Hepatocyte (in vitro differentiated cells): ENCODE data around the gene ABHD2. TPM values are rescaled to one million over a fixed set of nuclear protein-coding genes. Genes with fewer than 3 reads are reported as not detected.

ENCODE experiments used
- DNase-seq: peaks from one replicate; pipeline ENCODE4 v3.0.0-alpha.2; 2016; ENCODE audit warnings: low spot score
- H2AFZ ChIP-seq: fragments of 200-600 bp; sonication (generic); 2 replicates; pipeline ENCODE4 v1.6.0; 2016; ENCODE audit warnings: antibody characterized with exemption, mild to moderate bottlenecking
- H3K27ac ChIP-seq: fragments of 200-600 bp; sonication (generic); 2 replicates; pipeline ENCODE4 v1.5.1; 2016; ENCODE audit warnings: mild to moderate bottlenecking
- H3K27me3 ChIP-seq: fragments of 200-600 bp; sonication (generic); 2 replicates; pipeline ENCODE4 v1.6.1; 2016
- H3K36me3 ChIP-seq: fragments of 200-600 bp; sonication (generic); replicated peaks from 2 replicates; pipeline ENCODE4 v1.5.1; 2016; ENCODE audit warnings: low read depth; ENCODE audit not compliant: insufficient read depth
- H3K4me1 ChIP-seq: fragments of 200-600 bp; sonication (generic); 2 replicates; pipeline ENCODE4 v1.5.1; 2016; ENCODE audit warnings: mild to moderate bottlenecking, moderate library complexity; ENCODE audit not compliant: insufficient read depth
- H3K4me2 ChIP-seq: fragments of 200-600 bp; sonication (generic); 2 replicates; pipeline ENCODE4 v1.6.0; 2016
- H3K4me3 ChIP-seq: fragments of 200-600 bp; sonication (generic); 2 replicates; pipeline ENCODE4 v1.5.1; 2016; ENCODE audit warnings: mild to moderate bottlenecking
- H3K79me2 ChIP-seq: fragments of 200-600 bp; sonication (generic); 2 replicates; pipeline ENCODE4 v1.6.0; 2017; ENCODE audit warnings: mild to moderate bottlenecking
- H3K9me2 ChIP-seq: fragments of 200-600 bp; sonication (generic); replicated peaks from 2 replicates; pipeline ENCODE4 v1.6.0; 2017; ENCODE audit warnings: mild to moderate bottlenecking; ENCODE audit not compliant: insufficient read depth
- H3K9me3 ChIP-seq: fragments of 200-600 bp; sonication (generic); 2 replicates; pipeline ENCODE4 v1.5.1; 2016; ENCODE audit warnings: low read depth, mild to moderate bottlenecking
- H4K20me1 ChIP-seq: fragments of 200-600 bp; sonication (generic); 2 replicates; pipeline ENCODE4 v1.6.0; 2016; ENCODE audit warnings: mild to moderate bottlenecking; ENCODE audit not compliant: insufficient read depth, poor library complexity, severe bottlenecking
- EZH2 ChIP-seq: fragments of 200-600 bp; sonication (generic); IDR thresholded peaks from 2 replicates; pipeline ENCODE4 v1.6.1; 2016; ENCODE audit warnings: antibody characterized with exemption, mild to moderate bottlenecking, borderline replicate concordance
- EZH2phosphoT487 ChIP-seq: fragments of 200-600 bp; sonication (generic); IDR thresholded peaks from one replicate; pipeline ENCODE4 v1.6.1; 2018; ENCODE audit warnings: antibody characterized with exemption, mild to moderate bottlenecking, low read depth, moderate library complexity; ENCODE audit not compliant: unreplicated experiment, severe bottlenecking
- WGBS: methylation state at CpG from one replicate; pipeline ENCODE4 v1.1.6; 2016; ENCODE audit warnings: low lambda C conversion rate; ENCODE audit errors: missing lambda C conversion rate; 5-methylcytosine and 5-hydroxymethylcytosine counted together
- polyA plus RNA-seq: library from polyadenylated mRNA; unstranded; fragments of >200 nt; fragmentation: Nextera tagmentation; extraction: Ambion mirVana; gene quantifications from 2 replicates; pipeline ENCODE4 v1.2.1, GENCODE V29; 2016
- total RNA-seq: library from RNA; depleted of rRNA; stranded (reverse); fragments of >200 nt; gene quantifications from 2 replicates; pipeline ENCODE4 v1.2.3, GENCODE V29; 2014
- TF ChIP-seq, protein P1 (sequence below): fragments of 200-600 bp; sonication (generic); IDR thresholded peaks from 2 replicates; pipeline ENCODE4 v1.5.1; 2016; ENCODE audit warnings: antibody characterized with exemption, mild to moderate bottlenecking; ENCODE audit not compliant: poor library complexity

Gene ABHD2
- total and polyA plus RNA-seq, 2 experiments from 2014 or later = 11.7 to 59.7 TPM

DNA sequence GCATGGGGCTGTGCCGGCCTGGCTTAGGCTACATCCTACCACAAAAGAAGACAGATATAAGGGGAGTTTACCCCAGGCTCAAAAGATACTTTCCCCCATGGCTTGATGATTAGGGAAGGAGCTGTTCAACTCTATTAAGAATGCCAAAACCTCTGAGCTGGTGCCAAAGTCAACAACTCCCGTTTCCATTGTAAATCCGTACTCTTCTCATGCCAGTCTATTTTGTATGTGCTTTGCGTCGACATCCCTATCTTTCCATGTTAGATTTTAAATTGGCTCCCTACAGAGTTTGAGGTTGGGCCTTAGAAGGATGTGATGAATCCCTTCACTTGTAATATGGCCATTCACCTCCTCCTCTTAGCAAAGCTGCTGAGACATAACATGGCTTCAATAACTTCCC is 86.2 kb downstream of the ABHD2 start:
- Histone ChIP-seq H3K27me3 (no peaks in the 10 kb centered on the region), H3K4me1 (peaks cover 4% of the 10 kb centered on the region), H3K4me2 (no peak overlapping the region), H3K79me2 (no peaks in the 10 kb centered on the region), H3K4me3 (no peak overlapping the region), H3K36me3 (no peaks in the 10 kb centered on the region), H2AFZ (no peak overlapping the region), H3K27ac (no peak overlapping the region), H3K9me3 (no peaks in the 10 kb centered on the region), H4K20me1 (no peaks in the 10 kb centered on the region), H3K9me2 (no peaks in the 10 kb centered on the region)
- TF ChIP-seq EZH2 (no peak), EZH2phosphoT487 (no peak)
- TF ChIP-seq, protein P1, sequence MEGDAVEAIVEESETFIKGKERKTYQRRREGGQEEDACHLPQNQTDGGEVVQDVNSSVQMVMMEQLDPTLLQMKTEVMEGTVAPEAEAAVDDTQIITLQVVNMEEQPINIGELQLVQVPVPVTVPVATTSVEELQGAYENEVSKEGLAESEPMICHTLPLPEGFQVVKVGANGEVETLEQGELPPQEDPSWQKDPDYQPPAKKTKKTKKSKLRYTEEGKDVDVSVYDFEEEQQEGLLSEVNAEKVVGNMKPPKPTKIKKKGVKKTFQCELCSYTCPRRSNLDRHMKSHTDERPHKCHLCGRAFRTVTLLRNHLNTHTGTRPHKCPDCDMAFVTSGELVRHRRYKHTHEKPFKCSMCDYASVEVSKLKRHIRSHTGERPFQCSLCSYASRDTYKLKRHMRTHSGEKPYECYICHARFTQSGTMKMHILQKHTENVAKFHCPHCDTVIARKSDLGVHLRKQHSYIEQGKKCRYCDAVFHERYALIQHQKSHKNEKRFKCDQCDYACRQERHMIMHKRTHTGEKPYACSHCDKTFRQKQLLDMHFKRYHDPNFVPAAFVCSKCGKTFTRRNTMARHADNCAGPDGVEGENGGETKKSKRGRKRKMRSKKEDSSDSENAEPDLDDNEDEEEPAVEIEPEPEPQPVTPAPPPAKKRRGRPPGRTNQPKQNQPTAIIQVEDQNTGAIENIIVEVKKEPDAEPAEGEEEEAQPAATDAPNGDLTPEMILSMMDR = no peak
- DNase-seq = no peak
- 81% methylated on average over 5 of the region's 5 CpGs for WGBS

DNA sequence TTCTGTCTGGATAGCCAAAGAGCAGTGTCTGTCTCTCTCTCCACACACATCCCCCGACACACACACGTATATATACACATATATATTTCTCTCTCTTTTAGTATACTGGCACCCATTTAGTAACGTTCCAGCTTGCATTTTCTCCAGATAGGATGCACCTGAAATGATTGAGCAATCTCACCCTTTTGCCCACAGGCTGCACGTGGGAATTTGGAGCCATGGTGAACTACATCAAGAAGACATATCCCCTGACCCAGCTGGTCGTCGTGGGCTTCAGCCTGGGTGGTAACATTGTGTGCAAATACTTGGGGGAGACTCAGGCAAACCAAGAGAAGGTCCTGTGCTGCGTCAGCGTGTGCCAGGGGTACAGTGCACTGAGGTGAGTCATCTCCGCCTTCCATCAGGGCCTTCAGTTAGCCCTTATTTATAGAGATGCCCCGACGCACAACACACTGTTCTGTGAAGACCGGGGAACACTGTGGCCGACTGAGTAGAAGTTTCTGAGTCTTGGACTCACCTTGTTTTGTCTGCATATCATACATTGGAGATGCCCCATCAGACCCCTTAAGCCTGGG is 87.4 kb downstream of the ABHD2 start:
- DNase-seq = no peak
- no peak overlapping the region for H3K4me2 ChIP-seq
- 83% methylated on average over 13 of the region's 13 CpGs for WGBS
- peaks cover 4% of the 10 kb centered on the region for H3K4me1 ChIP-seq
- no peaks in the 10 kb centered on the region for H3K9me3 ChIP-seq
- no peaks in the 10 kb centered on the region for H3K27me3 ChIP-seq
- TF ChIP-seq EZH2 = no peak
- TF ChIP-seq EZH2phosphoT487 = no peak
- TF ChIP-seq, protein P1 = no peak
- H2AFZ ChIP-seq = no peak overlapping the region
- no peaks in the 10 kb centered on the region for H4K20me1 ChIP-seq
- H3K4me3 ChIP-seq = no peak overlapping the region
- H3K27ac ChIP-seq = no peak overlapping the region
- no peaks in the 10 kb centered on the region for H3K79me2 ChIP-seq
- H3K36me3 ChIP-seq = no peaks in the 10 kb centered on the region
- no peaks in the 10 kb centered on the region for H3K9me2 ChIP-seq

DNA sequence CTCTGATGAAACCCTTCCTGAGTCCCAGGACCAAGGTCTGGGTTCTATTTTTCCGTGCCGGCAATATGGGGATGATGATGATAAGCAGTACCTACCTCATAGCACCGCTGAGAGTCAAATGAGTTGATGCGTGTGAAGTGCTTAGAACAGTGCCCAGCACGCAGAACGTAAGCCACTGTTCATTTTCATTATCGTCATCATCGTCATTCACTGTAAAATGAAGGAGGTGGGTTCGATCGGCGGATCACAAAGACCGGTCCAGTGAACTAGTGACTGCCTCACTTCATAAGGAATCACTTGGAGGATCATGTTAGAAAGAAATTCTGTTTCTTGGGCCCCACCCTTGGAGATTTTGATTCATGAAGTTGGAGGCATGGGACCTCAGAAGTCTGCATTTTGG is 88.9 kb downstream of the ABHD2 start:
- H4K20me1 ChIP-seq = no peaks in the 10 kb centered on the region
- H3K36me3 ChIP-seq = no peaks in the 10 kb centered on the region
- H3K4me2 ChIP-seq = no peak overlapping the region
- 99% methylated on average over 12 of the region's 12 CpGs for WGBS
- TF ChIP-seq, protein P1 = no peak
- TF ChIP-seq EZH2 = no peak
- TF ChIP-seq EZH2phosphoT487 = no peak
- H3K27me3 ChIP-seq = no peaks in the 10 kb centered on the region
- H3K4me3 ChIP-seq = no peak overlapping the region
- no peaks in the 10 kb centered on the region for H3K9me2 ChIP-seq
- no peak overlapping the region for H2AFZ ChIP-seq
- no peaks in the 10 kb centered on the region for H3K79me2 ChIP-seq
- DNase-seq = no peak
- peaks cover 4% of the 10 kb centered on the region for H3K4me1 ChIP-seq
- no peaks in the 10 kb centered on the region for H3K9me3 ChIP-seq
- no peak overlapping the region for H3K27ac ChIP-seq
